Measurements from ENCODE around the gene KLF15.

DNA sequence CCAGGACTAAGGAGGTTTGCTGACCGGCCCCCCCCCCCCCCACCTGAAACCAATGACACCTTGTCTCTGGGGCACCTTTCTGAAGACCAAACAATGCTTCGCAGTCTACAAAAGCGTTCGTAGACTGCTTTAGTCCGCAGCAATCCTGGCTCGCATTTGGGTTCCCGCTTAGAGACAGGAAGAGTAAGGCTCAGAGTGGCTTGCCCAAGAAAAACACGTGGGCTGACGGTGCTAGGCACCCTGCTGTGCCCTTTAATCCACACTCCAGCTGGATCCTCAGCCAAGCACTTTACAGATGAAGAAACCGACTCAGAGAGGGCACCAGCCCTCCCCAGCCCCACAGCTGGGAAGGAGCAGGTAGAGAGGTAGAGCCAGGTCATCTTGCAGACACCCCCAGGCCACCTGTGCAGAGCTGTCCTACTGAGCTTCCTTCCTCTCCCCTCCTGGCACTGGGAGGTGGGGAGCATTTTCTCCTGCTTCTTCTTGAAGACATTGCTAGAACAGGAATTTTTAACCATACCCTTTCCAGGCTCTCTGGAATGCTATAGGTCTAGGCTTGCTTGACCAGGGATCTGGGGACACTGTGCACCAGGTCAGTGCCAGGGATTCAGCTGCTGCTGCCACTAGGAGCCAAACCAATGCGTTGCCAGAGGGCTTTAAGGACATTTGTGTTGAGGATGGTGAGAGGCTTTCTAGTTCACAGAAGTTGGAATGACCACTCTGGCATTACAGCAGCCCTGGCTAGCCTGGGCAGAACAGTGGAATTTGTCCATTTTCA is 1.0 kb upstream of the KLF15 start:
- no peak for TF ChIP-seq POLR2A (IDR thresholded peaks at IDR 0.05; ENCODE audit: extremely low read depth, insufficient read length)
- TF ChIP-seq, protein P1, sequence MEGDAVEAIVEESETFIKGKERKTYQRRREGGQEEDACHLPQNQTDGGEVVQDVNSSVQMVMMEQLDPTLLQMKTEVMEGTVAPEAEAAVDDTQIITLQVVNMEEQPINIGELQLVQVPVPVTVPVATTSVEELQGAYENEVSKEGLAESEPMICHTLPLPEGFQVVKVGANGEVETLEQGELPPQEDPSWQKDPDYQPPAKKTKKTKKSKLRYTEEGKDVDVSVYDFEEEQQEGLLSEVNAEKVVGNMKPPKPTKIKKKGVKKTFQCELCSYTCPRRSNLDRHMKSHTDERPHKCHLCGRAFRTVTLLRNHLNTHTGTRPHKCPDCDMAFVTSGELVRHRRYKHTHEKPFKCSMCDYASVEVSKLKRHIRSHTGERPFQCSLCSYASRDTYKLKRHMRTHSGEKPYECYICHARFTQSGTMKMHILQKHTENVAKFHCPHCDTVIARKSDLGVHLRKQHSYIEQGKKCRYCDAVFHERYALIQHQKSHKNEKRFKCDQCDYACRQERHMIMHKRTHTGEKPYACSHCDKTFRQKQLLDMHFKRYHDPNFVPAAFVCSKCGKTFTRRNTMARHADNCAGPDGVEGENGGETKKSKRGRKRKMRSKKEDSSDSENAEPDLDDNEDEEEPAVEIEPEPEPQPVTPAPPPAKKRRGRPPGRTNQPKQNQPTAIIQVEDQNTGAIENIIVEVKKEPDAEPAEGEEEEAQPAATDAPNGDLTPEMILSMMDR (IDR thresholded peaks at IDR 0.05; ENCODE audit: low read depth, low read length) = no peak

Data from NB4 (cell line).